H1 (cell line): ENCODE data around the gene DARS1. TPM values are rescaled to one million over a fixed set of nuclear protein-coding genes. Genes with fewer than 3 reads are reported as not detected.

Experiments
- ASH2L ChIP-seq: fragments of 200-600, 300-600 bp; sonication (generic); IDR thresholded peaks from one replicate; pipeline ENCODE4 v1.7.1; 2017; ENCODE audit warnings: low read length
- BACH1 ChIP-seq: IDR thresholded peaks from 2 replicates; pipeline ENCODE4 v1.6.1; 2012; ENCODE audit warnings: low read length, improper control_type of control experiment
- EGR1 ChIP-seq: IDR thresholded peaks from 2 replicates; pipeline ENCODE4 v1.6.1; 2011; ENCODE audit warnings: low read depth, low read length, borderline replicate concordance
- EZH2 ChIP-seq: fragments of 200-600 bp; sonication (generic); IDR thresholded peaks from 2 replicates; pipeline ENCODE4 v1.7.1; 2012; ENCODE audit warnings: low read depth, mild to moderate bottlenecking, moderate library complexity, low read length, inconsistent platforms; ENCODE audit not compliant: severe bottlenecking
- GTF2F1 ChIP-seq: IDR thresholded peaks from 2 replicates; pipeline ENCODE4 v1.6.1; 2012; ENCODE audit warnings: low read depth, low read length, improper control_type of control experiment, borderline replicate concordance
- KDM1A ChIP-seq: fragments of 200-600, 300-600 bp; sonication (generic); IDR thresholded peaks from 2 replicates; pipeline ENCODE4 v1.7.1; 2016; ENCODE audit warnings: mild to moderate bottlenecking, low read length, borderline replicate concordance
- KDM4A ChIP-seq: IDR thresholded peaks from one replicate; pipeline ENCODE4 v1.7.1; 2012; ENCODE audit warnings: low read depth, mild to moderate bottlenecking, moderate library complexity, low read length, inconsistent platforms; ENCODE audit not compliant: severe bottlenecking
- MAFK ChIP-seq: IDR thresholded peaks from 2 replicates; pipeline ENCODE4 v1.6.1; 2012; ENCODE audit warnings: low read depth, mild to moderate bottlenecking, improper control_type of control experiment, low read length
- NANOG ChIP-seq: IDR thresholded peaks from 2 replicates; pipeline ENCODE4 v1.6.1; 2011; ENCODE audit warnings: low read length, low read depth, mild to moderate bottlenecking, inconsistent platforms; ENCODE audit not compliant: insufficient read depth, poor library complexity, severe bottlenecking
- POLR2AphosphoS5 ChIP-seq: IDR thresholded peaks from 2 replicates; pipeline ENCODE4 v1.6.1; 2011; ENCODE audit warnings: low read depth, low read length
- RBBP5 ChIP-seq: IDR thresholded peaks from 2 replicates; pipeline ENCODE4 v1.7.1; 2012; ENCODE audit warnings: low read depth, mild to moderate bottlenecking, inconsistent platforms, low read length, moderate library complexity, borderline replicate concordance
- SRF ChIP-seq: IDR thresholded peaks from 2 replicates; pipeline ENCODE4 v1.6.1; 2011; ENCODE audit warnings: mild to moderate bottlenecking, low read depth, low read length, moderate library complexity
- USF2 ChIP-seq: IDR thresholded peaks from 2 replicates; pipeline ENCODE4 v1.6.1; 2011; ENCODE audit warnings: low read length, improper control_type of control experiment
- YY1 ChIP-seq: IDR thresholded peaks from 2 replicates; pipeline ENCODE4 v1.6.1; 2011; ENCODE audit warnings: low read depth, mild to moderate bottlenecking, low read length
- polyA plus RNA-seq, 7 experiments: library from polyadenylated mRNA; depleted of rRNA in 3 of 7; stranded (reverse) in 5 of 7; unstranded in 2 of 7; fragments of >200 nt in 5 of 7; fragments of 200-250 nt in 2 of 7; gene quantifications; 1 replicate in 5 of 7; 2 replicates in 1 of 7; 4 replicates in 1 of 7; pipeline versions ENCODE4 v1.2.1 to v1.2.3, GENCODE V29; 2011 to 2013; ENCODE audit warnings: missing spikeins in 2 of 7, mixed read lengths in 2 of 7
- total RNA-seq: library from RNA; stranded (reverse); fragmentation: NEBNext Ultra II Directional; extraction: Animal tissue kit (Norgen Biotek cat#: 25700); gene quantifications from 2 replicates; pipeline ENCODE4 v1.2.1, GENCODE V29; 2021

The DARS1 gene
- total and polyA plus RNA-seq, 2 of the 8 experiments (the other 6 are each of a cell fraction or from before 2014, with no cell fraction given): 61.7 to 85.9 TPM

GRCh38 chr2:136025057-136025973 lies 39.9 kb upstream of the DARS1 start (continued):
- TF ChIP-seq POLR2AphosphoS5 (peak; percentile 71; the same call in 1 of the 2 replicates), GTF2F1 (no peak), RBBP5 (0 out of 2 replicates have a peak, but pooled peaks have one; percentile 90), YY1 (peak; percentile 68), EGR1 (no peak), NANOG (peak; percentile 20), MAFK (no peak), BACH1 (no peak), USF2 (no peak; the same call in 1 of the 2 replicates), KDM1A (peak; percentile 82; the same call in 1 of the 2 replicates), SRF (no peak), EZH2 (no peak), KDM4A (no peak), ASH2L (peak; percentile 96)
